ENCODE measurements around the gene INF2.

INF2 gene

DNA sequence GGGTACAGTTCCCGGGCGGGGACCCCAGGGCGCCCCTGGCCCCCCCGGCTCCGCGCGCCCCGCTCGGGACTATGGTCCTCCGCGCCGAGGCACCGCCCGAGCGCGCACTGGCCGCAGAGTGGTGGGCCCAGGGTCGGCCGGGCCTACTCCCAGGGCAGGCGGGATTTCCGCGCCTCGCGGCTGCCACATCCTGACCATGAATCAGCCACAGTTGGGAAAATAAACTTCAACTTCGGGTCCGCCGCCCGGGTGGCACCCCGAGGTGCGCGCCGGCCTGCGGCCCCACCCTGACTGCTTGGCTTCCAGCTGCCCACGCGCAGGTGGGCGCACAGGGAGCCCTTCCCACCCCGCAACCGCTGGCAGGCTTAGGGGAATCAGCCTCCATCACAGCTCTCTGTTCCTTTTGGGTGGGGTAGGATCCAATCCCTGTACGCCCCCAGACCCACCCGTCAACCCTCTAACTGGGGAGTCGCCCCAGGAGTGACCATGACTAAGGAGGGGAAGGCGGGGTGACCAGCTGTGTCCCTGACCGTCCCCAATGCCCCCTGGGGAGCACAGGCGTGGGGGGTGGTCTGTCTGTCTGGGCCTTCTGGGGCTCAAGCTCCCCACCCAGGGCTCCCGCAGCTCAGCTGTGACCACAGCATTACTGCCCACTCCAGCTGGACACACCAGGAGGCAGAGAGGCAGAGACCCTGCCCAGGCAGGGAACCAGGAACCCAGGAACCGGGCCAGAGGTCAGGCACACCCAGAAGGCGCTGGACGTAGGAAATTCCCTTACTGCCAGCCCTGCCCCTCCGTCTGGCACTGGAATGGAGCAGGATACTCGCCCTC lies 678 bp downstream of the INF2 start:
- DNase-seq (ENCODE audit: low spot score) = no peak

DNA sequence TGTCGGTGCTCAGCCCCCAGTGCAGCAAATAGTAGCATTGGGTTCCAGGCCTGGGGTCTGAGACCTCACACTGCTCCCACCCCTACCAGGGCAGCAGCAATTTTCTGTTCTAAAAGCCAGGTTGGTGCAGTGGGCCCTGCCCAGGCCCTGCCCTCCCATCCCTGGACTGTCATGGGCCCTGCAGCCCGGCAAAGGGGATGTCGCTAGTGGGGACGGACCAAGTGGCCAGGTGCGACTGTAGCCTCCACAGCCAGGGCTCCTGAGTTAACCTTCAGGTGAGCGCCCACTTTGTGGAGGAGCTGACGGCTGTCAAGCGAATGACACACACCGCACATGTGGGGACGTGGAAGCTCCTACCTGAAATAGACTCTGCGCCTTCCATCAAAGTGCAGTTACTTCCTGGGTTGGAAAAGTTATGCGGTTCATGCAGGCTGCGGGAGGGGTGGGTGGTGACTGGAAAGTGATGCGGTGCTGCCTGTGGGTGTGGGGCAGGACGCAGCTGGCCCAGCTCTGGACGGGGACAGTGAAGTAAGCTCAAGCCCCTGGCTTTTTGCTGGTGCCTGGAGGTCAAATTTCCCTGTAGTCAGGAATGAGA lies 1.5 kb downstream of the INF2 start:
- no peak for DNase-seq (ENCODE audit: low spot score)

GRCh38 chr14:104691546-104692260 lies 2.3 kb downstream of the INF2 start:
- no peak for DNase-seq (ENCODE audit: low spot score)

- DNase-seq (ENCODE audit: low spot score) = no peak
These were observed 3.0 kb downstream of the INF2 start for GRCh38 chr14:104692261-104692938.

GRCh38 chr14:104692939-104693315 lies 3.5 kb downstream of the INF2 start:
- DNase-seq (ENCODE audit: low spot score) = no peak

DNA sequence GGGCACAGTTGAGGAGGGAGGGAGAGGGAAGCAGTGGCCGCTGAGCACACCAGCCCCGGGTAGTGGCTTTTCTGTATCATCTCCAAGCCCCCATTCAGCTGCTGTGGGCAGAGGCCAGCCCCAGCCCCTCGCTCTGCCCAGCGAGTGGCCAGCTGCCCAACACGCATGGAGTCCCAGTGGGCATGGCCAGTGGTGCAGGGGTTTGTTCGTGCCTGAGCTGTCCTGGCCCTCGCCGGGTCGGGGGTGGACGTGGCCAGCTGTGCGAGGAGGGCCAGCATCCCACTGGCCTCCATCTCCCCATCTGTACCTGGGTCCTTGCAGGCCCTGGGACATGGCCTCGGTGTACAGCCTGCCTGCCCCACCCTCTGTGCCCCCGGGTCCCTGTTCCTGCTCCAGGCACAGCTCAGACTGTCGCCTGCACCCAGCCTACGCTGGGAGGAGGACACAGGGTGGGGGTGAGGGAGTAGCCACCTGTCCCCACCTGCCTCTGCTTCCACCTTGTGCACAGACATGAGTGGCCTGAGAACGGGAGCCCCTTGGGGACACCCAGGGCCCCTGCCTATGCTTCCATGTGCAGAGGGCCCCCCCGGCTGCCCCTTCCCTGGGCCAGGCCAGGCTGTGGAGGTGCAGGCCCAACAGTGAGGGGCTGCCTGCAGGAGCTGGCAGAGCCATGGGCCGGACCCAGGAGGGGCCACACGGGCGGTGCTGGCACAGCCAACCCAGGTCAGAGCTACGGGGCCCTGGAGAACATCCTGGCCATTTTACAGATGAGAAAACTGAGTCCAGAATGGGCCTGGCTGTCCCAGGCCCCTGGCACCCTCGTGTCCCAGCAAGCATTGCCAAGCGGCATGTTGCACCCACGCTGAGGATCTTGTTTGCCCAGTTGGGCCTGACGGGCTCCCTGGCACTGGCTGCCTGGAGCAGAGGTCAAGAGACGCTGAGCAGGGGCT lies 4.3 kb downstream of the INF2 start:
- no peak for DNase-seq (ENCODE audit: low spot score)

- peak; percentile 53 for DNase-seq (ENCODE audit: low spot score)
These were observed 5.1 kb downstream of the INF2 start for GRCh38 chr14:104694475-104694950.

GRCh38 chr14:104694991-104695659 lies 5.7 kb downstream of the INF2 start:
- DNase-seq (ENCODE audit: low spot score) = peak; percentile 46

- DNase-seq (ENCODE audit: low spot score) = no peak
These were observed 6.2 kb downstream of the INF2 start for GRCh38 chr14:104695660-104696000.

DNA sequence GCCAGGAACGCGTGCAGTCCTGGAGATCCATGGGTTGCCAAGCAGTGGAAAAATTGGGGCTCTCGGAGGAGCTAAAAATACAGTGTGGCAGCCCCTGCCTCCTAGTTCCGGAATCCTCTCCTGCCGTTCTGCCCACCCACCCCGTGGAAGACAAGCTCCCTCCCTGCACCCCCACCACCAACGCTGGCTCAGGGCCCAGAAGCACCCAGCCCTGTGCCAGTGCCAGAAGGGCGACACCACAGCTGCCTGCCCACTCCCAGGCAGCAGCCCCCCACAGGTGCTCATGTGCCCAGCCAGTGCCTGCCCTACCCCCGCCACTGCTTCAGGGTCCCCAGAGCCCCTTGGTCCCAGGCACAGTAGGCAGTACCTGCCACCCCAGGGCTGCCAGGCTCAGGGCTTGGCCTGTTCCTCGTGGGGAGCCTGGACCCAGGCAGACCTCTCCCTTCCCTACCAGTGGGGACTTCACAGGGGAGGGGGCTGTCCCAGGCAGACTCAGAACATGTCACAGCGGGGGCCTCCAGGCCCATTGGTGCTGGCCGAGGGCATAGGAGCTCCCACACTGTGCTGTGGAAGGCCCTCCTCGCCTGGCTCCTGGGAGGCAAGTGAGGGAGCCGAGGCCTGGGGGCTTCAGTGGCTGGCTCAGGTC lies 7.4 kb downstream of the INF2 start:
- no peak for DNase-seq (ENCODE audit: low spot score)

DNA sequence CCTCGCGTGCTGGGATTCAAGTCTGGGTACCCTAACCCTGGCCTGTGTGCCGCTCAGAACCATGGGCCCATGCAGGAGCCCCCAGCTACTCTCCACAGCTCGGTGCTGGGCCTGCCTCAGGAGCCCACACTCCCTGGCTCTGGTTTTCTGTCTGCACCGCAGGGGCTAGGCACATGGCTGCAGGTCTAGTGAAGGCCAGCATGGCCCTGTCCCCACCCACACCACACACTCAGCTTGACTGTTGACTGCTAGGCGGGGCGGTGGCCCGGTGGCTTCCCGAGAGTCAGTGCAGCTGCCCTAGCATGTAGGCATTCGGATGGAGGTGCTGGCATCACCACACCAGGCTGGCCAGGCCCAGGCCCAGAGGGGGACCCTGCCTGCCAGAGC lies 7.9 kb downstream of the INF2 start:
- no peak for DNase-seq (ENCODE audit: low spot score)

- no peak for DNase-seq (ENCODE audit: low spot score)
These were observed 8.6 kb downstream of the INF2 start for GRCh38 chr14:104697892-104698583.

DNA sequence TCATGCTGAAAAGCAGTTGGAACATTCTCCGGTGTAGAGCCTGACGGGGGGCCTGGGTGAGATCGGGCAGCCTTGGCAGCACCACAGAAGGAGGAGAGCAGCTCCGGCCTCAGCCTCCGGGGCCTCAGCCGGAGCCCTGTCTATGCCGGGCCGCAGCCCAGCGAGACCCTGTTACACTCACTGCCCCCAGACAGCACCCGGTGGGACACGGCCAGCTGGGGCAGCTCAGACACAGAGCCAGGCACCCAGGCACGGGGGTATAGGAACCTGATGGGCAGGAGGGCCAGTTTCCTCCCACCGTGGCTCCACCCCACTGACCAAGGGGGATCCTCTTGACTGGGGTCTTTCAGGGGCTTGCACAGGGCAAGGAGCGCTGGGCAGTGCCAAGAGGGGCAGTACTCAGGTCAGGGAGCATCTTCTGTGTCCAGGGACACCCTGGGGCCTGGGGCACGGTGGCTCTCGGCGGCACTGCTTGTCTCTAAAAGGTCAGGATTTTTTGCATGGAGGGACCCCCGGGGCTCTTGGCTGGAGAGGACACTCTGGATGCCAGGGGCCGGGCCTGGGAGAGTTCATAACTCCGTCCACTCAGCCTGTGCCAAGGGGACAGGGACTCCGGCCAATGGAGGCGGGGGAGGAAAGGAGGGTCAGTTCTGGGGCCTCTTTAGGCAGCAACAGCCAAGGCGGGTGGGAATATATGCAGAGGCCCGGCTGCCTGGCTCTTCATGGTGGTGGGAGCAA lies 9.4 kb downstream of the INF2 start:
- DNase-seq (ENCODE audit: low spot score) = no peak

GRCh38 chr14:104699426-104699748 lies 10.0 kb downstream of the INF2 start:
- DNase-seq (ENCODE audit: low spot score) = no peak

- DNase-seq (ENCODE audit: low spot score) = no peak
These were observed 10.8 kb downstream of the INF2 start for GRCh38 chr14:104700225-104700651.

GRCh38 chr14:104700747-104701217 lies 11.4 kb downstream of the INF2 start:
- no peak for DNase-seq (ENCODE audit: low spot score)

DNA sequence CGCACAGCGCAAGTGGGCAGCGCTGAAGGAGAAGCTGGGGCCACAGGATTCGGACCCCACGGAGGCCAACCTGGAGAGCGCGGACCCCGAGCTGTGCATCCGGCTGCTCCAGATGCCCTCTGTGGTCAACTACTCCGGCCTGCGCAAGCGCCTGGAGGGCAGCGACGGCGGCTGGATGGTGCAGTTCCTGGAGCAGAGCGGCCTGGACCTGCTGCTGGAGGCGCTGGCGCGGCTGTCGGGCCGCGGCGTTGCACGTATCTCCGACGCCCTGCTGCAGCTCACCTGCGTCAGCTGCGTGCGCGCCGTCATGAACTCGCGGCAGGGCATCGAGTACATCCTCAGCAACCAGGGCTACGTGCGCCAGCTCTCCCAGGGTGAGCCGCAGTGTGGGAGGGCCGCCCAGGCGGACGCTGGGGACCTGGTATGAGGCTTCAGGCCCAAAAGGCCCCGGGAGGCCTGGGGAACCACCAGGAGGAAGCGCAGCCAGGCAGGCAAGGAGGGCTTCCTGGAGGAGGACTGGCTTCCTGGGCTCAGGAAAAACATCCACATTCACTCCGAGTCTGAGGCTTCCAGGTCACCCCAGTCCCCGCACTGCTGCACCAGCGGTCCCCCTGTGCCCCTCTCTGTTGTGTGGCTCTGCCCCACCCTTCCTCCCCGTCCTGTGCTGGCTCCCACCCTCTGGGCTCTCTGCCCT lies 12.1 kb downstream of the INF2 start:
- no peak for DNase-seq (ENCODE audit: low spot score)

DNA sequence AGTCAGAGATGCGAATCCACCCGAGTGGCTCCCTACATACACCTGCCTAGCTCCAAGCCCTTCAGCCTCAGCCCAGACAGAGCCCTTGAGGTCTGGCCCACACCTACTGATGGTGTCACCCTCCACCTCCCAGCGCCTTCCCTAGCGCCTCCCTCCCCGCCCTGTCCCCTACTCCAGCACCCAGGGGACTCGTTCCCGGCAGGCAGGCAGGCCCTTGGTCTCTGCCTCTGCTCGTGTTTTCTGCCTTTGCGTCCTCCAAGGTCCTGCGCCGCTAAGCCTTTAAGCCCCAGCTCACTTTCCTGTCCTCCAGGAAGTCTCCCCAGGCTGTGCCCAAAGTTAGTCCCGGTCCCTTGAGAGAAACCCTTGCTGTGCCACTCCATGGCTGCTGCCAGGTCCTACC lies 12.7 kb downstream of the INF2 start:
- DNase-seq (ENCODE audit: low spot score) = no peak

All from kidney capillary endothelial cell (primary cell).